Common myeloid progenitor, CD34-positive (primary cell): ENCODE results near the gene CDKL5.

Experiments used
- CTCF ChIA-PET: fragments of 350-600 bp; sonication (Branson Sonifier 250); formaldehyde crosslinking; loops from one replicate; lab custom pipeline; 2021; ENCODE audit warnings: antibody characterized with exemption; lab: Charles Lee
- POLR2A ChIA-PET: fragments of 350-600 bp; sonication (Branson Sonifier 250); formaldehyde crosslinking; loops from one replicate; lab custom pipeline; 2021; ENCODE audit warnings: antibody characterized with exemption; lab: Charles Lee
- DNase-seq, 3 donors: peaks; one replicate each; pipeline versions ENCODE4 v3.0.0 to v3.0.0-alpha.2; 2013
- H3K27ac ChIP-seq, 2 experiments: 1 replicate in 1 of 2; 2 replicates in 1 of 2; pipeline ENCODE4 v1.7.0; 2013; ENCODE audit warnings: inconsistent platforms in 2 of 2, low read length in 2 of 2, mild to moderate bottlenecking in 2 of 2, low read depth in 1 of 2, moderate library complexity in 1 of 2; ENCODE audit not compliant: severe bottlenecking in 2 of 2, insufficient read depth in 1 of 2, poor library complexity in 1 of 2
- H3K27me3 ChIP-seq, 5 experiments: replicated peaks in 2 of 5; 1 replicate in 3 of 5; 2 replicates in 2 of 5; pipeline versions ENCODE4 v1.6.1 to v1.7.0; 2013; ENCODE audit warnings: low read length in 4 of 5, mild to moderate bottlenecking in 2 of 5, moderate library complexity in 2 of 5, inconsistent platforms in 1 of 5; ENCODE audit not compliant: insufficient read depth in 5 of 5, control insufficient read depth in 4 of 5
- H3K36me3 ChIP-seq, 4 experiments: 1 replicate in 2 of 4; 2 replicates in 2 of 4; pipeline versions ENCODE4 v1.6.1 to v1.7.0; 2013; ENCODE audit warnings: low read length in 3 of 4, control low read depth in 1 of 4, mild to moderate bottlenecking in 1 of 4; ENCODE audit not compliant: control insufficient read depth in 4 of 4, insufficient read depth in 4 of 4
- H3K4me1 ChIP-seq, 4 experiments: 1 replicate in 3 of 4; 2 replicates in 1 of 4; pipeline versions ENCODE4 v1.6.1 to v1.7.1; 2013; ENCODE audit warnings: low read length in 3 of 4, mild to moderate bottlenecking in 3 of 4, control low read depth in 1 of 4, inconsistent platforms in 1 of 4, moderate library complexity in 1 of 4; ENCODE audit not compliant: control insufficient read depth in 4 of 4, insufficient read depth in 4 of 4; ENCODE audit errors: control extremely low read depth in 1 of 4
- H3K4me3 ChIP-seq, 7 experiments: 1 replicate in 4 of 7; 2 replicates in 3 of 7; pipeline versions ENCODE4 v1.5.1 to v1.7.0; 2013; ENCODE audit warnings: mild to moderate bottlenecking in 7 of 7, low read length in 6 of 7, moderate library complexity in 6 of 7, inconsistent platforms in 2 of 7, low read depth in 2 of 7, control low read depth in 1 of 7; ENCODE audit not compliant: insufficient read depth in 4 of 7, control insufficient read depth in 1 of 7; ENCODE audit errors: extremely low read depth in 1 of 7
- H3K9me3 ChIP-seq, 5 experiments: 1 replicate in 4 of 5; 2 replicates in 1 of 5; pipeline versions ENCODE4 v1.6.1 to v1.7.1; 2013; ENCODE audit warnings: low read length in 4 of 5, mild to moderate bottlenecking in 2 of 5, inconsistent platforms in 1 of 5, low read depth in 1 of 5, moderate library complexity in 1 of 5; ENCODE audit not compliant: control insufficient read depth in 4 of 5, insufficient read depth in 2 of 5; ENCODE audit errors: control extremely low read depth in 1 of 5
- WGBS: methylation state at CpG from one replicate; pipeline ENCODE4 v1.1.5; 2013; ENCODE audit not compliant: insufficient coverage; 5-methylcytosine and 5-hydroxymethylcytosine counted together

Gene CDKL5

GRCh38 chrX:18406531-18407266 is 18.7 kb upstream of the CDKL5 start:
- Histone ChIP-seq H3K36me3 (no peaks in the 10 kb centered on the region), H3K27me3 (peaks cover 0 to 2% (median 0%) of the 10 kb centered on the region in 5 experiments), H3K4me1 (peaks cover 0 to 2% (median 0%) of the 10 kb centered on the region in 4 experiments), H3K9me3 (no peaks in the 10 kb centered on the region), H3K27ac (no peak overlapping the region), H3K4me3 (no peak overlapping the region)
- ChIA-PET CTCF (interaction anchor here (1.8 kb wide), 1 partner anchor 930 kb away, joined by 3 read pairs; no protein-coding TSS in a partner anchor), POLR2A (no interaction called here)
- DNase-seq, result no peak
- 92% methylated on average over 8 of the region's 8 CpGs for WGBS

GRCh38 chrX:18410038-18410437 is 15.4 kb upstream of the CDKL5 start:
- peaks cover 0 to 2% (median 0%) of the 10 kb centered on the region in 4 experiments for H3K4me1 ChIP-seq
- H3K27me3 ChIP-seq, result no peaks in the 10 kb centered on the region
- H3K27ac ChIP-seq, result no peak overlapping the region
- WGBS, result no CpG with 5 or more reads among the region's 5 CpGs
- peak in 2 of 3 donors; percentile 37 to 38 for DNase-seq
- no peaks in the 10 kb centered on the region for H3K36me3 ChIP-seq
- ChIA-PET POLR2A (interaction anchor here (0.6 kb wide), 1 partner anchor 931 kb away, joined by 6 read pairs; no protein-coding TSS in a partner anchor), CTCF (interaction anchor here (0.8 kb wide), 1 partner anchor 755 kb away, joined by 3 read pairs; no protein-coding TSS in a partner anchor)
- no peak overlapping the region for H3K4me3 ChIP-seq
- H3K9me3 ChIP-seq, result no peaks in the 10 kb centered on the region

- CTCF ChIA-PET, result no interaction called here
These were observed 10.0 kb upstream of the CDKL5 start for GRCh38 chrX:18415386-18415785.

GRCh38 chrX:18422325-18422724 is 3.1 kb upstream of the CDKL5 start:
- H3K27me3 ChIP-seq, result peaks cover 0 to 29% (median 0%) of the 10 kb centered on the region in 5 experiments
- CTCF ChIA-PET, result no interaction called here
- 92% methylated on average over 2 of the region's 5 CpGs for WGBS
- no peak for DNase-seq
- no peak overlapping the region for H3K27ac ChIP-seq
- H3K36me3 ChIP-seq, result no peaks in the 10 kb centered on the region
- H3K9me3 ChIP-seq, result peaks cover 0 to 2% (median 0%) of the 10 kb centered on the region in 5 experiments
- H3K4me3 ChIP-seq, result no peak overlapping the region
- POLR2A ChIA-PET, result no interaction called here
- H3K4me1 ChIP-seq, result peaks cover 0 to 15% (median 5%) of the 10 kb centered on the region in 4 experiments

More at GRCh38 chrX:18415386-18415785, 10.0 kb upstream of the CDKL5 start:
- H3K36me3 ChIP-seq, result no peaks in the 10 kb centered on the region
- H3K4me3 ChIP-seq, result no peak overlapping the region
- POLR2A ChIA-PET, result no interaction called here
- no peaks in the 10 kb centered on the region for H3K4me1 ChIP-seq
- H3K27me3 ChIP-seq, result peaks cover 0 to 3% (median 0%) of the 10 kb centered on the region in 5 experiments
- DNase-seq, result peak in 1 of 3 donors; percentile 7
- H3K9me3 ChIP-seq, result no peaks in the 10 kb centered on the region
- no peak overlapping the region for H3K27ac ChIP-seq

- no peak overlapping the region for H3K4me3 ChIP-seq
- POLR2A ChIA-PET, result no interaction called here
- WGBS, result 100% methylated on average over 3 of the region's 4 CpGs
- DNase-seq, result no peak
- no peak overlapping the region for H3K27ac ChIP-seq
- peaks cover 0 to 19% (median 5%) of the 10 kb centered on the region in 4 experiments for H3K4me1 ChIP-seq
- H3K36me3 ChIP-seq, result no peaks in the 10 kb centered on the region
- CTCF ChIA-PET, result no interaction called here
- H3K9me3 ChIP-seq, result peaks cover 0 to 2% (median 0%) of the 10 kb centered on the region in 5 experiments
- peaks cover 0 to 32% (median 0%) of the 10 kb centered on the region in 5 experiments for H3K27me3 ChIP-seq
These were observed 2.5 kb upstream of the CDKL5 start for GRCh38 chrX:18422886-18423285.

- H3K36me3 ChIP-seq, result no peaks in the 10 kb centered on the region
- peak overlapping the region; percentile 43 to 82 (median 63) for H3K4me3 ChIP-seq
- H3K27ac ChIP-seq, result peak overlapping the region; percentile 7 to 43
- 19% methylated on average over 12 of the region's 28 CpGs for WGBS
- ChIA-PET CTCF (interaction anchor here (0.7 to 1.2 kb wide), 2 partner anchors 562 to 909 kb away, joined by 3 read pairs; no protein-coding TSS in a partner anchor), POLR2A (no interaction called here)
- peaks cover 0 to 32% (median 0%) of the 10 kb centered on the region in 5 experiments for H3K27me3 ChIP-seq
- peaks cover 0 to 2% (median 0%) of the 10 kb centered on the region in 5 experiments for H3K9me3 ChIP-seq
- DNase-seq, result peak; percentile 27 to 79 (median 71)
- peaks cover 0 to 21% (median 5%) of the 10 kb centered on the region in 4 experiments for H3K4me1 ChIP-seq
These were observed 768 bp upstream of the CDKL5 start for GRCh38 chrX:18424482-18425198.
